ENCODE results near the gene IL17C.

Gene IL17C

GRCh38 chr16:88687254-88687576 is 48.8 kb downstream of the IL17C start:
- DNase-seq: no peak

- no peak for DNase-seq
These were observed 49.3 kb downstream of the IL17C start for GRCh38 chr16:88687676-88688012.

DNA sequence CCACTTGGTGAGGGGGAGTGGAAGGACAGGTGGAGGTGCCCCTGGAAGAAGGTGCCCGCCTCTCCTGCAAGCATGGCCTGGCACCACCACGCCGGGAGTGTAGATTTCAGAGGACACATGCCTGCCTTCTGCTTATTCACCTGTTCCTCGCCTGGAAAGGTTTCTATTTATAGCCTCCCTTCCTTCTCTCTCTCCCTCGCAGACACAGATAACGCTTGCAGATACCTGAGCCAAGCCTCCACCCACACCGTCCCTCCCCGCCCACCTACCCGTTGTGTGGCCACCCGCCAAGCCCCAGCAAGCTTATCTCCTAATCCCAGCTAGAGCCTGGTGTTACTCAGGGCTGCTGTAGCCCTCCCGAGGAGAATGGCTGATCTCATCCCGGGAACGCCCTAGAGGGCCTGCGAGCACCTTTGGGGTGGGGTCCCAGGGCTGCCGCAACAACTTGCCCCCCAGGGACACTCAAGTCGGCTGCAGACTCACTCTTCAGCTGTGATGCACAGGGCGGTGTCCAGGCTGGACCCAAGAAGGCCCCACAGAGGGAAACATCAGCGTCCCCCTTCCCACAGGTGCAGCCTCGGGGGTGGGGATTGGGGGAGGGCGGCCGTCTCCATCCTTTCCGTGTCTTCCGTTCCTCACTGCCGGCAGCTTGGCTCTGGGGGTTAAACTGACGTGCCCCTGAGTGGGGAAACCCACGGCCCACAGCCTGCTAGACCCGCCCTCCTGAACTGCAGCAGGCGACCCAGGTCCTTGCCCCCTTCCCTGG is 49.8 kb downstream of the IL17C start:
- peak; percentile 84 for DNase-seq

Data from NCI-H82 (cell line).